ENCODE data around the gene KANK4.

The KANK4 gene

DNA sequence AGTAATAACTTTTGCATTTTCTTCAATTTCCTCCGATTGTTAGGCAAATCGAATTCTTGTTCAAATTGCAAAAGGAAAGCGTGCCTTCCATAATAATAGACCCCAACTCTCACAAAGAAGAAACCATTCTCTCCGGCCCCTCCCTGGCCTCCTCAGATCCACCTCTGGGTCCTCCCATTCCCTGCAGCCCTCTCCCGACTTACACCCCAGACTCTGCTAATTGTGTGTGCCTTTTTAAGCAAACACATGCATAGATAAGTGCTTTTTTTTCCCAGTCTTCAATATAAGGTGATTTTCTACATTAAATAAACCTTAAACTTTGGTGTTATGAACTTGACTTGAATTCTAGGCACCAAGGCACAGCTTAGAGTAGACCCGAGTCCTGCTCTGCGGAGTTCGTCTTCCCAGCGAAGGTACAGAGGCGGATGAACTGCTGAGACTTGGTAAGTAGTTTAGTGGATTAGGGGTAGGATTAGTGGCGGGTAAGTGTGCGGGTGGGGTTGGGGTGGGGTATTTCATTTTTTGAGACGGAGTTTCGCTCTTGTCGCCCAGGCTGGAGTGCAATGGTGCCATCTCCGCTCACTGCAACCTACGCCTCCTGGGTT lies 123.0 kb downstream of the KANK4 start:
- DNase-seq: no peak

DNA sequence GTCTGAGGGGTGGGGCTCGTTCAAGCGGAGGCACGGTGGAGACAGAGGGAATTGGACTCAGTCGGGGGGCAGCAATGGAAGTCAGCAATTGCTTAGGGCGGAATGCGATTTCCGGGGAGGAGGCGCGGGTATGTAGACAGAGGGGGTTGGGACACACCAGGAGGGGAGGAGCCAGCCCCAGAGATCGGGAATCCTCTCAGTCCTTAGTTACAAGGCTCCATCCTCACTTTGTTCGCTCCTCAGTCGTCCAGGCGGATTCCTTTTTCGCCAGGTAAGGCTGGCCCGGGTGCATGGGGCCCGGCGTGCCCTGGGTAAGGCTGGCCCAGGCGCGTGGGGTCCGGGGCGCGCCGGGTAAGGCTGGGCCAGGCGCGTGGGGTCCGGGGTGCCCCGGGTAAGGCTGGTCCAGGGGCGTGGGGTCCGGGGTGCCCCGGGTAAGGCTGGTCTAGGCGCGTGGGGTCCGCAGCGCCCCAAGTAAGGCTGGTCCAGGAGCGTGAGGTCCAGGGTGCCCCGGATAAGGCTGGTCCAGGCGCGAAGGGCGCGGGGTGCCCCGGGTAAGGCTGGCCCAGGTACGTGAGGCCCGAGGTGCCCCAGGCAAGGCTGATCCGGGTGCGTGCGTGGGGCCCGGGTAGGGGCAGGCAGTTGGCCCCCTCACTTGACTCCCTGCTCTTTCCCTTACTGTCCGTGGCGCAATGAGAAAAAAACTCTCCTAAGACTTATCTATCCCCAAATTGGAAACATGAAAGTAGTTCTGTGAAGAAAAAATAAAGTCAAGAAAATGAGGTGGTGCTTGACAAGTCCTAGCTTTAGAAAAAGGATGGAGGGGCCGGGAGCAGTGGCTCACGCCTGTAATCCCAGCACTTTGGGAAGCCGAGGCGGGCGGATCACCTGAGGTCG lies 124.3 kb downstream of the KANK4 start, which contains the start of gene L1TD1:
TSS of gene L1TD1 (plus strand) at position 199 of the 894 bp plus-strand sequence. CDS start 11,780 bp downstream, outside the sequence.
- no peak for DNase-seq

DNA sequence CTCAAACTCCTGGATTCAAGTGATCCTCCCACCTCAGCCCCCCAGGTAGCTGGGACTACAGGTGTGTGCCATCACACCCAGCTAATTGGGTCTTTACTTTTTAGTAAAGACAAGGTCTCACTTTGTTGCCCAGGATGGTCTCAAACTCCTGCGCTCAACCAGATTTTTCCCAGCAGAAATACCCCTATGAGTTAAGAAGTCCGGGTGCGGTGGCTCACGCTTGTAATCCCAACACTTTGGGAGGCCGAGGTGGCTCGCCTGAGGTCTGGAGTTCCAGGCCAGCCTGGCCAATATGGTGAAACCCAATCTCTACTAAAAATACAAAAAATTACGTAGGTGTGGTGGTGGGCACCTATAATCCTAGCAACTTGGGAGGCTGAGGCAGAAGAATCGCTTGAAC lies 131.1 kb downstream of the KANK4 start:
- DNase-seq: no peak

DNA sequence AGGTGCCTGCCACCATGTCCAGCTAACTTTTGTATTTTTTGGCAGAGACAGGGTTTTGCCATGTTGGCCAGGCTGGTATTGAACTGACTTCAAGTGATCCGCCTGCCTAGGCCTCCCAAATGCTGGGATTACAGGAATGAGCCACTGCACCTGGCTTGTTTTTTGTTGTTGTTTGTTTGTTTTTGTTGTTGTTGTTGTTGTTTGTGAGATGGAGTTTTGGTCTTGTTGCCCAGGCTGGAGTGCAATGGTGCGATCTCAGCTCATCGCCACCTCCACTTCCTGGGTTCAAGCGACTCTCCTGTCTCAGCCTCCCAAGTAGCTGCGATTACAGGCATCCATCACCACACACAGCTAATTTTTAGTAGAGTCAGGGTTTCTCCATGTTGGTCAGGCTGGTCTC lies 131.7 kb downstream of the KANK4 start:
- DNase-seq: no peak

All from effector CD4-positive, alpha-beta T cell (primary cell).